H1 (cell line): ENCODE measurements around the gene KIF23. TPM values are rescaled to one million over a fixed set of nuclear protein-coding genes. Genes with fewer than 3 reads are reported as not detected.

Experiments
- CTCF ChIA-PET: fragments of 300-600 bp; sonication (Branson Sonifier 250); formaldehyde crosslinking; loops from one replicate; lab custom pipeline; 2021; ENCODE audit not compliant: partially characterized antibody; lab: Charles Lee
- POLR2A ChIA-PET: fragments of 300-600 bp; sonication (Branson Sonifier 250); formaldehyde crosslinking; loops from one replicate; lab custom pipeline; 2021; ENCODE audit warnings: inconsistent platforms; ENCODE audit not compliant: partially characterized antibody; lab: Charles Lee
- DNase-seq, 2 experiments: peaks; one replicate each; pipeline versions ENCODE4 v3.0.0 to v3.0.0-alpha.2; 2010 to 2022; ENCODE audit warnings: low spot score in 2 of 2, low read depth in 1 of 2, mixed read lengths in 1 of 2
- FAIRE-seq: peaks from 2 replicates; lab custom pipeline; 2011; peaks lifted over from hg19 to GRCh38; lab: Jason Lieb, UNC
- H2AFZ ChIP-seq: 2 replicates; pipeline ENCODE4 v1.8.1; 2012; ENCODE audit warnings: low read length, inconsistent platforms
- H2AK5ac ChIP-seq: 2 replicates; pipeline ENCODE4 v1.6.1; 2013; ENCODE audit warnings: low read depth, low read length
- H2BK120ac ChIP-seq: replicated peaks from 2 replicates; pipeline ENCODE3; 2013; ENCODE audit warnings: low read depth, low read length, inconsistent platforms
- H2BK12ac ChIP-seq: 2 replicates; pipeline ENCODE4 v1.6.1; 2013; ENCODE audit warnings: low read depth, low read length
- H2BK15ac ChIP-seq: 2 replicates; pipeline ENCODE4 v1.6.1; 2013; ENCODE audit warnings: low read length
- H2BK20ac ChIP-seq: 2 replicates; pipeline ENCODE4 v1.6.1; 2013; ENCODE audit warnings: low read length
- H2BK5ac ChIP-seq: 2 replicates; pipeline ENCODE4 v1.6.1; 2013; ENCODE audit warnings: low read depth, low read length
- H3K14ac ChIP-seq: 2 replicates; pipeline ENCODE4 v1.6.1; 2013; ENCODE audit warnings: inconsistent platforms; ENCODE audit not compliant: insufficient read length
- H3K18ac ChIP-seq: 2 replicates; pipeline ENCODE4 v1.6.1; 2013; ENCODE audit warnings: low read length; ENCODE audit errors: extremely low read depth
- H3K23ac ChIP-seq: 2 replicates; pipeline ENCODE4 v1.6.1; 2013; ENCODE audit warnings: inconsistent platforms; ENCODE audit not compliant: insufficient read length
- H3K23me2 ChIP-seq: 2 replicates; pipeline ENCODE4 v1.6.1; 2013; ENCODE audit warnings: low read depth, low read length
- H3K27ac ChIP-seq: 2 replicates; pipeline ENCODE4 v1.6.1; 2011; ENCODE audit warnings: low read depth, low read length, inconsistent platforms
- H3K27me3 ChIP-seq, 4 experiments: replicated peaks in 1 of 4; 1 replicate in 1 of 4; 2 replicates in 3 of 4; pipeline versions ENCODE4 v1.6.1 to v1.8.1; 2011 to 2013; ENCODE audit warnings: low read length in 3 of 4, mild to moderate bottlenecking in 3 of 4, inconsistent platforms in 2 of 4, mixed read lengths in 2 of 4, moderate library complexity in 1 of 4; ENCODE audit not compliant: control insufficient read depth in 3 of 4, insufficient read depth in 3 of 4; ENCODE audit errors: extremely low read depth in 1 of 4
- H3K36me3 ChIP-seq, 4 experiments: 2 replicates each; pipeline versions ENCODE4 v1.6.1 to v1.8.1; 2011 to 2013; ENCODE audit warnings: mild to moderate bottlenecking in 4 of 4, low read length in 3 of 4, moderate library complexity in 2 of 4, control low read depth in 1 of 4, inconsistent platforms in 1 of 4; ENCODE audit not compliant: insufficient read depth in 4 of 4, control insufficient read depth in 2 of 4
- H3K4ac ChIP-seq: replicated peaks from 2 replicates; pipeline ENCODE3; 2013; ENCODE audit warnings: low read length, low read depth, mixed read lengths, inconsistent platforms; ENCODE audit not compliant: insufficient read length
- H3K4me1 ChIP-seq, 4 experiments: replicated peaks in 1 of 4; 1 replicate in 1 of 4; 2 replicates in 3 of 4; pipeline versions ENCODE4 v1.6.1 to v1.8.1; 2011 to 2013; ENCODE audit warnings: low read length in 3 of 4, inconsistent platforms in 2 of 4, mixed read lengths in 1 of 4; ENCODE audit not compliant: insufficient read depth in 4 of 4, control insufficient read depth in 3 of 4
- H3K4me2 ChIP-seq, 2 experiments: 2 replicates each; pipeline versions ENCODE4 v1.6.1 to v1.8.1; 2011 to 2013; ENCODE audit warnings: low read depth in 2 of 2, low read length in 2 of 2, control low read depth in 1 of 2, inconsistent platforms in 1 of 2, mild to moderate bottlenecking in 1 of 2; ENCODE audit not compliant: insufficient read depth in 1 of 2
- H3K4me3 ChIP-seq, 4 experiments: fragments of 200-600, 300-600 bp in 1 of 4; sonication (generic), shearing (Covaris generic), sonication (Bioruptor Twin) in 1 of 4; 2 replicates each; pipeline versions ENCODE4 v1.5.1 to v1.8.1; 2011 to 2016; ENCODE audit warnings: low read length in 4 of 4, low read depth in 3 of 4, control low read depth in 2 of 4, inconsistent platforms in 2 of 4, mild to moderate bottlenecking in 2 of 4, mixed read lengths in 1 of 4, moderate library complexity in 1 of 4; ENCODE audit not compliant: insufficient read depth in 2 of 4; ENCODE audit errors: extremely low read depth in 1 of 4
- H3K56ac ChIP-seq: replicated peaks from 2 replicates; pipeline ENCODE3; 2013; ENCODE audit warnings: low read depth, mild to moderate bottlenecking, mixed read lengths, low read length, inconsistent platforms; ENCODE audit not compliant: insufficient read length
- H3K79me1 ChIP-seq: 2 replicates; pipeline ENCODE4 v1.6.1; 2013; ENCODE audit warnings: low read depth, low read length, control low read depth
- H3K79me2 ChIP-seq, 2 experiments: 2 replicates each; pipeline versions ENCODE4 v1.6.1 to v1.8.1; 2012 to 2013; ENCODE audit warnings: low read length in 2 of 2, mild to moderate bottlenecking in 2 of 2, inconsistent platforms in 1 of 2; ENCODE audit not compliant: insufficient read depth in 2 of 2, control insufficient read depth in 1 of 2
- H3K9ac ChIP-seq, 4 experiments: replicated peaks in 1 of 4; 1 replicate in 1 of 4; 2 replicates in 3 of 4; pipeline versions ENCODE4 v1.6.1 to v1.8.1; 2011 to 2013; ENCODE audit warnings: low read depth in 3 of 4, low read length in 3 of 4, control low read depth in 2 of 4, mild to moderate bottlenecking in 2 of 4, moderate library complexity in 2 of 4, inconsistent platforms in 1 of 4; ENCODE audit errors: extremely low read depth in 1 of 4
- H3K9me3 ChIP-seq, 2 experiments: 2 replicates each; pipeline versions ENCODE4 v1.6.1 to v1.8.1; 2012 to 2013; ENCODE audit warnings: mild to moderate bottlenecking in 2 of 2, moderate library complexity in 2 of 2, control low read depth in 1 of 2, inconsistent platforms in 1 of 2, low read depth in 1 of 2, low read length in 1 of 2, mixed read lengths in 1 of 2; ENCODE audit not compliant: insufficient read depth in 2 of 2
- H4K20me1 ChIP-seq, 2 experiments: replicated peaks in 1 of 2; 2 replicates each; pipeline versions ENCODE3 to v1.8.1; 2011 to 2013; ENCODE audit warnings: inconsistent platforms in 2 of 2, low read length in 2 of 2, mild to moderate bottlenecking in 1 of 2; ENCODE audit not compliant: insufficient read depth in 2 of 2, control insufficient read depth in 1 of 2
- H4K5ac ChIP-seq: 2 replicates; pipeline ENCODE4 v1.6.1; 2013; ENCODE audit warnings: low read length, low read depth, mixed read lengths, inconsistent platforms; ENCODE audit not compliant: insufficient read length
- H4K8ac ChIP-seq: 2 replicates; pipeline ENCODE4 v1.8.0; 2013; ENCODE audit warnings: mild to moderate bottlenecking, moderate library complexity, low read length, inconsistent platforms; ENCODE audit not compliant: insufficient read depth; ENCODE audit errors: extremely low read depth
- H4K91ac ChIP-seq: replicated peaks from 2 replicates; pipeline ENCODE3; 2013; ENCODE audit warnings: low read length, mixed read lengths, inconsistent platforms; ENCODE audit not compliant: insufficient read length
- CHD1 ChIP-seq: IDR thresholded peaks from 2 replicates; pipeline ENCODE4 v1.6.1; 2012; ENCODE audit warnings: low read depth, low read length, improper control_type of control experiment
- CTBP2 ChIP-seq: IDR thresholded peaks from 2 replicates; pipeline ENCODE4 v1.7.0; 2011; ENCODE audit warnings: borderline replicate concordance, mild to moderate bottlenecking, moderate library complexity, mixed read lengths, low read length; ENCODE audit not compliant: insufficient read depth, insufficient read length
- EP300 ChIP-seq, 2 experiments: IDR thresholded peaks; 1 replicate in 1 of 2; 2 replicates in 1 of 2; pipeline ENCODE4 v1.6.1; 2011 to 2012; ENCODE audit warnings: low read depth in 2 of 2, low read length in 2 of 2, mild to moderate bottlenecking in 2 of 2, borderline replicate concordance in 1 of 2, inconsistent platforms in 1 of 2, moderate library complexity in 1 of 2
- JUN ChIP-seq: IDR thresholded peaks from 2 replicates; pipeline ENCODE4 v1.6.1; 2011; ENCODE audit warnings: low read depth, mild to moderate bottlenecking, improper control_type of control experiment, low read length
- KDM5A ChIP-seq: fragments of 200-600 bp; IDR thresholded peaks from 2 replicates; pipeline ENCODE4 v1.7.1; 2012; ENCODE audit warnings: mild to moderate bottlenecking, low read length, inconsistent platforms, mixed read lengths
- MAFK ChIP-seq: IDR thresholded peaks from 2 replicates; pipeline ENCODE4 v1.6.1; 2012; ENCODE audit warnings: low read depth, mild to moderate bottlenecking, improper control_type of control experiment, low read length
- MAX ChIP-seq: IDR thresholded peaks from 2 replicates; pipeline ENCODE4 v1.6.1; 2012; ENCODE audit warnings: inconsistent platforms
- RXRA ChIP-seq: IDR thresholded peaks from 2 replicates; pipeline ENCODE4 v1.6.1; 2011; ENCODE audit warnings: low read depth, mild to moderate bottlenecking, low read length, moderate library complexity; ENCODE audit not compliant: insufficient read depth
- SP1 ChIP-seq: IDR thresholded peaks from 2 replicates; pipeline ENCODE4 v1.6.1; 2011; ENCODE audit warnings: low read depth, low read length
- TAF1 ChIP-seq: IDR thresholded peaks from 2 replicates; pipeline ENCODE4 v1.6.1; 2011; ENCODE audit warnings: mild to moderate bottlenecking, low read depth, low read length
- TAF7 ChIP-seq: optimal IDR thresholded peaks from 2 replicates; pipeline ENCODE3; 2011; ENCODE audit warnings: low read depth, mild to moderate bottlenecking, inconsistent platforms, low read length, moderate library complexity, borderline replicate concordance
- WGBS, 2 experiments: shearing (Covaris generic) in 1 of 2; methylation state at CpG; one replicate each; pipeline versions ENCODE4 v1.1.6 to v1.1.7; 2013 to 2015; ENCODE audit warnings: low lambda C conversion rate in 2 of 2, mixed read lengths in 2 of 2, inconsistent platforms in 1 of 2, low coverage in 1 of 2, missing lambda C conversion rate in 1 of 2; ENCODE audit not compliant: insufficient replicate concordance in 2 of 2, insufficient coverage in 1 of 2, insufficient read length in 1 of 2; ENCODE audit errors: extremely low coverage in 1 of 2, missing lambda C conversion rate in 1 of 2; 5-methylcytosine and 5-hydroxymethylcytosine counted together
- polyA plus RNA-seq, 7 experiments: library from polyadenylated mRNA; depleted of rRNA in 3 of 7; stranded (reverse) in 5 of 7; unstranded in 2 of 7; fragments of >200 nt in 5 of 7; fragments of 200-250 nt in 2 of 7; gene quantifications; 1 replicate in 5 of 7; 2 replicates in 1 of 7; 4 replicates in 1 of 7; pipeline versions ENCODE4 v1.2.1 to v1.2.3, GENCODE V29; 2011 to 2013; ENCODE audit warnings: missing spikeins in 2 of 7, mixed read lengths in 2 of 7
- total RNA-seq: library from RNA; stranded (reverse); fragmentation: NEBNext Ultra II Directional; extraction: Animal tissue kit (Norgen Biotek cat#: 25700); gene quantifications from 2 replicates; pipeline ENCODE4 v1.2.1, GENCODE V29; 2021

KIF23 gene
- total and polyA plus RNA-seq, 2 of the 8 experiments (the other 6 are each of a cell fraction or from before 2014, with no cell fraction given): 26.2 to 77.4 TPM

- Histone ChIP-seq H3K9me3 (no peaks in the 10 kb centered on the region), H2BK20ac (no peak overlapping the region), H4K8ac (no peak overlapping the region), H3K9ac (no peak overlapping the region), H2AK5ac (no peak overlapping the region), H3K36me3 (peaks cover 13 to 42% (median 30%) of the 10 kb centered on the region in 4 experiments), H3K4me3 (no peak overlapping the region), H2BK12ac (no peak overlapping the region), H3K79me1 (peaks cover 3% of the 10 kb centered on the region; the same call in 1 of the 2 replicates), H3K18ac (no peak overlapping the region), H2BK5ac (no peak overlapping the region), H3K14ac (no peak overlapping the region), H4K5ac (no peak overlapping the region), H4K20me1 (peaks cover 23 to 26% of the 10 kb centered on the region in 2 experiments), H3K23ac (no peak overlapping the region), H2BK120ac (no peak overlapping the region), H3K56ac (no peak overlapping the region), H3K4ac (no peak overlapping the region), H3K27me3 (no peaks in the 10 kb centered on the region), H3K4me1 (peaks cover 0 to 7% (median 1%) of the 10 kb centered on the region in 4 experiments; a peak in 3 of 7 replicates), H3K27ac (no peak overlapping the region), H3K4me2 (no peak overlapping the region), H2BK15ac (no peak overlapping the region), H2AFZ (no peak overlapping the region), H3K23me2 (peaks cover 7% of the 10 kb centered on the region; the same call in 1 of the 2 replicates), H4K91ac (no peak overlapping the region), H3K79me2 (peaks cover 14 to 32% of the 10 kb centered on the region in 2 experiments)
- POLR2A ChIA-PET: interaction anchor here (0.5 to 9.7 kb wide), 11 partner anchors 7 to 954 kb away, joined by 3 to 207 read pairs (median 3); no protein-coding TSS in a partner anchor
- DNase-seq: peak in 1 of 2 experiments; percentile 42
- FAIRE-seq: no peak
- CTCF ChIA-PET: interaction anchor here (3.7 kb wide), 1 partner anchor 10 kb away, joined by 20 read pairs; no protein-coding TSS in a partner anchor
- WGBS, 2 experiments: 90% methylated on average over 13 of the region's 13 CpGs; no CpG with 5 or more reads in 1 of the 2 experiments
- no peak for TF ChIP-seq KDM5A
- TF ChIP-seq RXRA: no peak
- no peak for TF ChIP-seq TAF1
- no peak for TF ChIP-seq CHD1
- TF ChIP-seq SP1: no peak
- no peak for TF ChIP-seq JUN
- no peak for TF ChIP-seq EP300 (IDR thresholded peaks at IDR 0.05; ENCODE audit: borderline replicate concordance in 1 of 2, low read depth in 2 of 2, low read length in 2 of 2)
- no peak for TF ChIP-seq MAX
- peak; percentile 17 for TF ChIP-seq TAF7
- TF ChIP-seq MAFK: no peak
- no peak for TF ChIP-seq CTBP2
Measured at GRCh38 chr15:69456208-69457166, 42.3 kb downstream of the KIF23 start.
